IPS-NIHi7 (cell line): ENCODE results near the gene TRIM52.

ENCODE experiments used
- DNase-seq: peaks from one replicate; pipeline ENCODE4 v3.0.0; 2012; ENCODE audit warnings: mixed read lengths; ENCODE audit errors: extremely low spot score

TRIM52 gene

GRCh38 chr5:181258576-181258975, 2.4 kb downstream of the TRIM52 start:
- DNase-seq, result no peak

GRCh38 chr5:181255836-181256578, 4.9 kb downstream of the TRIM52 start:
- no peak for DNase-seq

- no peak for DNase-seq
Observed at GRCh38 chr5:181255276-181255675, 5.7 kb downstream of the TRIM52 start.

GRCh38 chr5:181248277-181248676, 12.7 kb downstream of the TRIM52 start:
- no peak for DNase-seq

- peak; percentile 88 for DNase-seq
Observed at GRCh38 chr5:181246276-181247049, 14.5 kb downstream of the TRIM52 start.

- no peak for DNase-seq
Observed at GRCh38 chr5:181245427-181246275, 15.3 kb downstream of the TRIM52 start.

GRCh38 chr5:181243564-181244343, 17.2 kb downstream of the TRIM52 start, which contains the start of gene RACK1:
TSS of gene RACK1 (minus strand) at chr5:181243906. CDS start at chr5:181243800, 106 bp downstream.
- DNase-seq, result peak; percentile 72

- no peak for DNase-seq
Observed at GRCh38 chr5:181243018-181243563, 17.9 kb downstream of the TRIM52 start.

GRCh38 chr5:181242031-181242451, 18.9 kb downstream of the TRIM52 start:
- no peak for DNase-seq

- DNase-seq, result no peak
Observed at GRCh38 chr5:181241393-181241975, 19.5 kb downstream of the TRIM52 start.

GRCh38 chr5:181239062-181239663, 21.8 kb downstream of the TRIM52 start:
- no peak for DNase-seq

- no peak for DNase-seq
Observed at GRCh38 chr5:181237729-181238385, 23.1 kb downstream of the TRIM52 start.

GRCh38 chr5:181236954-181237641, 23.8 kb downstream of the TRIM52 start:
- DNase-seq, result no peak

GRCh38 chr5:181236471-181236870, 24.5 kb downstream of the TRIM52 start:
- DNase-seq, result no peak

- no peak for DNase-seq
Observed at GRCh38 chr5:181235689-181236366, 25.1 kb downstream of the TRIM52 start.

GRCh38 chr5:181235323-181235688, 25.6 kb downstream of the TRIM52 start:
- no peak for DNase-seq

- DNase-seq, result no peak
Observed at GRCh38 chr5:181234455-181235306, 26.3 kb downstream of the TRIM52 start.
